22Rv1 (cell line): ENCODE data around the gene NOX3.

Experiments used
- ZFX ChIP-seq: fragments of 450-650 bp; IDR thresholded peaks from 2 replicates; pipeline ENCODE4 v1.6.1; 2017; ENCODE audit warnings: antibody characterized with exemption, borderline replicate concordance
- TF ChIP-seq, protein P1 (sequence below): fragments of 450-650 bp; IDR thresholded peaks from 2 replicates; pipeline ENCODE4 v1.5.1; 2017; ENCODE audit warnings: mild to moderate bottlenecking

- TF ChIP-seq, protein P1, sequence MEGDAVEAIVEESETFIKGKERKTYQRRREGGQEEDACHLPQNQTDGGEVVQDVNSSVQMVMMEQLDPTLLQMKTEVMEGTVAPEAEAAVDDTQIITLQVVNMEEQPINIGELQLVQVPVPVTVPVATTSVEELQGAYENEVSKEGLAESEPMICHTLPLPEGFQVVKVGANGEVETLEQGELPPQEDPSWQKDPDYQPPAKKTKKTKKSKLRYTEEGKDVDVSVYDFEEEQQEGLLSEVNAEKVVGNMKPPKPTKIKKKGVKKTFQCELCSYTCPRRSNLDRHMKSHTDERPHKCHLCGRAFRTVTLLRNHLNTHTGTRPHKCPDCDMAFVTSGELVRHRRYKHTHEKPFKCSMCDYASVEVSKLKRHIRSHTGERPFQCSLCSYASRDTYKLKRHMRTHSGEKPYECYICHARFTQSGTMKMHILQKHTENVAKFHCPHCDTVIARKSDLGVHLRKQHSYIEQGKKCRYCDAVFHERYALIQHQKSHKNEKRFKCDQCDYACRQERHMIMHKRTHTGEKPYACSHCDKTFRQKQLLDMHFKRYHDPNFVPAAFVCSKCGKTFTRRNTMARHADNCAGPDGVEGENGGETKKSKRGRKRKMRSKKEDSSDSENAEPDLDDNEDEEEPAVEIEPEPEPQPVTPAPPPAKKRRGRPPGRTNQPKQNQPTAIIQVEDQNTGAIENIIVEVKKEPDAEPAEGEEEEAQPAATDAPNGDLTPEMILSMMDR = no peak
- TF ChIP-seq ZFX = no peak
These were observed 39.7 kb downstream of the NOX3 start for GRCh38 chr6:155415953-155416352.
